GM18499 (cell line): ENCODE results near the gene MICALL2.

Experiments used
- ATAC-seq: cut with Tn5 transposase; IDR thresholded peaks from one replicate; pipeline ENCODE4 v1.9.1; 2021; ENCODE audit warnings: moderate number of reproducible peaks; ENCODE audit not compliant: insufficient read depth, unreplicated experiment

Gene MICALL2

DNA sequence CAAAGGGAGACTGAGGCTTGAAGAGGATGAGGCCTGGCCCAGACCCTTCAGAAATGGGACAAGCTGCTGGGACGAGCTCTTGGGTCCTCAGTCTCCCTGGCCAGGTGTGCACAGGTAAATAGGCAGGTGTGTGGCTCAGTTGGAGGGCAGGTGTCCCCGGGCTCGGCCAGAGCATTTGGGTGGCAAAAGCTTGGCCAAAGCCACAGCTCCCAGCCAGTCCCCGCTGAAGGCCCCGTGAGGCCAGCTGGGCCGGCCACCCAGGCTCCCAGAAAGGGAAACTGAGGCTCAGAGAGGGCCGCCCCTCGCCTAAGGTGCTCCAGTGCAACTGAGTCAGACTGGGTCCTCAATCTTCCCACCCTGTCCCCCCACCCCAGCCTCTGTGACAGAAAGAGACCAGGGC, 37.3 kb downstream of the MICALL2 start:
- ATAC-seq = no peak

DNA sequence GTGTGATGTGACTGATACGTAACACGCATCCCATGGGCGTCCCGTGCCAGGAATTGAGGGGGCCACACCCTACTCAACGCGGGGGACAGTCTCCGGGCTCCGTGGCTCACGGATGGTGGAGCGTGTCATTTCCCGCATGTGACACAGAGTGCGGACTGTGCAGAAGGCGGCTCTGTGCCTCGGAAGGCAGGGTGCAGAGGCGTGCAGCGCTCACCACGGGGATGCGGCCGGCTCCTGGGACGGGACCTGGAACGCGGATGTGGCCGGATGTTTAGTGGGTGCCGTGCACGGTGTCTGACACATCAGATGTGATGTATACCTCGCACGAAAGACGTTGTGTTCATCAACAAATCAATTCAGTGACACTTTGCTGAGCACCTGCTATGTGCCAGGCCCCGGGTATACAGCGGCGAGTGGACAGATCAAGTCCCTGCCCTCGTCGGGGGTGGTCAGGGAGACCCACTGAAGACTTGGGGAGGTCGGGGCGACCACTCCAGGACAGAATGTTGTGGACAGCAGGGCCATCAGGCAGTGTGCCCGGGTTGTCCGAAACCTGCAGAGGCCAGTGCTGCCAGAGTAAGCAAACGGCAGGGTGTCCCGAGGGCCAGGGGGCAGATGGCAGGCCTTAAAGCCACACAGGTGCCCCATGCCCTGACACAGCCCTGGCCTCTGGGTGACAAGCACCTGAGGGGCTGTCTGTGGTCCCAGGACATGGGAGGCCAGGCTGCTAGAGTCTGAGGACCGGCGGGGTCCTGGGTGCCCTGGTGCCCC, 38.1 kb downstream of the MICALL2 start:
- no peak for ATAC-seq

DNA sequence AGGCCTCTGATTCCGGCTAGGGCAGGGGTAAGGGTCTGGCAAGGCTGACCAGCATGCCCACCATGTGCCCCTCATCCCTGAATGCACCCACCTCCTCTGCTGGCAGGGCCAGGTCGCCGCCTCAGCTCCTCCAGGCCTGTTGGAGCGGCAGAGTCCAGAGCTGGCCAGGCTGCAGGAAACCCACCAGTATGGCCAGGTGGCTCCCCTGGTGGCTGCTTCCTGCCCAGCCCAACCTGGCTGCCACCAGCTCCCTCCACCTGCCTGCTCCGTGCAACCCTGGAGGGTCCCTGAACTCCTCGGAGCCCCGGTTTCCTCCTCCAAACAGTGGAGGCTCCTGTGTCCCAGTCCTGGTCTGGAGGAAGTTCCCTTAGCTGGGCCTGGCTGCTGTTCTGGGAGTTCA, 39.6 kb downstream of the MICALL2 start:
- no peak for ATAC-seq

DNA sequence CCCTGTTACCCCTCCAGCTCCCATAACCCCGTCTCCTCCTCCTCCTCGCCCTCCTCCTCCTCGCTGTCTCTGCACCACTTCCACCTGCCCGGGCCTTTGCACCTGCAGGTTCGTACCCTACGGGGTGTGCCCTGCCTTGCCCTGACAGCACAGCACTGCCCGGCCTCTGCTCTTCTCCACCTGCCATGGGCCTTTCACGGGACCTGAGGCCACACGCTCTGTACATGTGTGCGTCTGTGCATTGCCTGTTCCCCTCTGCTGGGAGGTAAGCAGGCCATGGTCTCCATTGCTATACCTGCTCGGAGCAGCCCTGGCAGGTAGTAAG, 40.0 kb downstream of the MICALL2 start:
- no peak for ATAC-seq

DNA sequence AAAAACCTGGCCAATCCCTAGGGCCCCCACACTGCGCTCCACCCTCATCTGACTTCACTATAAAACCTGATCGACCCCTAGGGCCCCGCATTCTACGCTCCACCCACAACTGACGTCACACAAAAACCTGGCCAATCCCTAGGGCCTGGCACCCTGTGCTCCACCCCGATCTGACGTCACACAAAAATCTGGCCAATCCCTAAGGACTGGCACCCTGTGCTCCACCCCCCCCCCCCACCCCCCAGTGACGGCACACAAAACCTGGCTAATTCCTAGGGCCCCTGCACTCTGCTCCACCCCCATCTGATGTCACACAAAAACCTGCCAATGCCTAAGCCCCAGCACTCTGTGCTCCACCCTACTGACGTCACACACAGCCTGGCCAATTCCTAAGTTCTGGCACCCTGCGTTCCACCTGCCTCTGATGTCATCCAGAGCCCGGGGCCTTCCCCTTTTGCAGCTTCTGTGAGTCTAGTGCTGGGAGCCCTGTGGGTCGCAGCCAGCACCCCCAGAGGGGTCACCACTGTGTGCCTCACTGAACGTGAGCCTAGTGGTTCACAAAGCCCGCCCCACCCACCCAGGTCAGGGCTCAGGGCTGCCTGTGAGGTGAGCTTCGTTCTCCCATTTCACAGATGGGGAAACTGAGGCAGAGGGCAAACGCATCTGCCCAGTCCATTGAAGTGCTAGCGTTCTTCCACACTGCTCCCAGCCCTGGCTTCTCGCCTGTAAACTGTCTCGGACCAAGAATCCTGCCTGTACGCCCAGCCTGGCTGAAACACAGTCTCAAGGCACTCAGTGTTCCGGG, 40.6 kb downstream of the MICALL2 start:
- ATAC-seq = no peak

DNA sequence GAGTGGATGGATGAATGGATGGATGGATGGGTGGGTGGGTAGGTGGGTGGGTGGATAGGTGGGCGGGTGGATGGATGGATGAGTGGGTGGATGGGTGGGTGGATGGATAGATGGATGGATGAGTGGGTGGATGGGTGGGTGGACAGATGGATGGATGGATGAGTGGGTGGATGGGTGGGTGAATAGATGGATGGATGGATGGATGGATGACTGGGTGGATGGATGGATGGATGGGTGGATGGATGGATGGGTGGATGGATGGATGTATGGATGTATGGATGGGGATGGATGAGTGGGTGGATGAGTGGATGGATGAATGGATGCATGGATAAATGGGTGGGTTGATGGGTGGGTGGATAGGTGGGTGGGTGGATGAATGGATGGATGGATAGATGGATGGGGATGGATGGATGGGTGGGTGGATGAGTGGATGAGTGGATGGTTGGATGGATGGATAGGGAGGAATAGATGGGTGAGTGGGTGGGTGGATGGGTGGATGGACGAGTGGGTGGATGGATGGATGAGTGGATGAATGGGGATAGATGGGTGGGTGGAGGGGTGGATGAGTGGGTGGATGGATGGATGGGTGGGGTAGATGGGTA, 43.8 kb downstream of the MICALL2 start:
- no peak for ATAC-seq

DNA sequence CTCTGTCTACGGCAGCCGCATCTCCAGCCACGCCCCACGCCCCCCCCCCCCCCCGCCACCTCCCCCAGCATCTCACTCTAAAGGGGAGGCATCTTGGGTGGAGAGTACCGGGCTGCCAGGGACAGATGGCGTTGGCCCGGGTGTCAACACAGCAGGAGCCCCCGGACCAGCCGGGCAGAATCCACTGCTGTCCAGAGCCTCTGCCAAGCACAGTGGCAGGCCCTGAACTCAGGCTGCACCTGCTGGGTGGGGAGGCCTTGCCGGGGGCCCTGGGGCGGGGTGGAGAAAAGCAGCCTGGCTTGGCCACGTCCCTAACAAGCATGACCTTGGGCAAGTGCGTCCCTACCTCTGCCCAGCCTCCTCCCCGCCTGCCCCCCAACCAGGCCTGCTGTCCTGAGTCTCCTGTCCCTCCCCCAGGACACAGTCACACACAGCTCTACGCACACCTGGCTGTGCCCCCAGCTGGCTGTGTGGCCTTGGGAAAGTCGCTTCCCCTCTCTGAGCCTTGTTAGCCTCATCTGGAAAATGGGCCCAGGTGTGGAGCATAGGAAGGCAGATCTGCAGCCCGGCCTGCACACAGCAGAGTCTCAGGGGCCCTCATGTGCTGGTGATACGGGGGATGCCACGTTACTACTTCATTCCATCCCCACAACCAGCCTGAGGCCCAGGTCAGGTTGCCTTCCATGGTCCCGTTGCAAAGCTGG, 45.2 kb downstream of the MICALL2 start:
- ATAC-seq = no peak

DNA sequence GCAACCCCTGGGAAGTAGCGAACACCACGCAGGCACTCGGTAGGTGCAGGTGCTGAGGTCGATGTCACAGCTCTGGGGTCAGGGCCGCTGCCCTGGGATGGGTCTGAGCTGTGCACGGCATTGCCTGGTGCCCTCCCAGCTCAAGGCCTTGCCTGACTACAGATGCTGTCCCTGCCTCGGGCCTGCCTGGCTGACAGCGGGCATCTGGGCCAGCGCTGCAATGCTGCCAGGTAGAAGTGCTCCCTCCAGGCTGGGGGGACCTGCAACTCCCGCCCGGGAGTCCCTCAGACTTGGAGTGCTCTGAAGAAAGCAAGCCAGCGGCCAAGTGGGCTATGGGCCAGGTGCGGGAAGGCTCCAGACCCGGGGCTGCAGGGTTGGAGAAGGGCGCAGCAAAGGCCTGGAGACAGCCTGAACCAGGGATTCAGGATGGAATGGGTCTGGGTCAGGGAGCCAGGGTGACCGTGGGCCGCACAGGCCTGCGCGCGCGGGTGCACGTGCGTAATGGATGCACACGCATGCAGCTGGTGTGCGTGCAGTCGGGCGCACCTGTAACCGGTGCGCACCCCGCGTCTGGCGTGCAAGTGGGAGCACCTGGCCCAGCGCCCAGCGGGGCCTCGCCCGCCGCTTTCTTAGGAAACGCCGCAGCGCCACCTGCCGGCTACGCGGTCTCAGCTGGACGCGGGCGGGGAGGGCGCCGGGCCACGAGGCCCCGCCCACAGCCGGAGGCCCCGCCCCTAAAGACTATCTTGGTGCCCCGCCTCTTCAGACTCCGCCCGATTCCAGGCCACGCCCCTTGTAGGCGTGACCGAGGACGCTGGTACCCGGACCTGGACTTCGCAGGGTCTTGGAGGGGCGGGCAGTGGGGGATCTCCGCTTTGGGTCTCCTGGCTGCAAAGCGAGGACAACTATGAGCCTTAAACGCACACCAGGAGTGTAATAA, 46.7 kb downstream of the MICALL2 start:
- ATAC-seq = no peak

DNA sequence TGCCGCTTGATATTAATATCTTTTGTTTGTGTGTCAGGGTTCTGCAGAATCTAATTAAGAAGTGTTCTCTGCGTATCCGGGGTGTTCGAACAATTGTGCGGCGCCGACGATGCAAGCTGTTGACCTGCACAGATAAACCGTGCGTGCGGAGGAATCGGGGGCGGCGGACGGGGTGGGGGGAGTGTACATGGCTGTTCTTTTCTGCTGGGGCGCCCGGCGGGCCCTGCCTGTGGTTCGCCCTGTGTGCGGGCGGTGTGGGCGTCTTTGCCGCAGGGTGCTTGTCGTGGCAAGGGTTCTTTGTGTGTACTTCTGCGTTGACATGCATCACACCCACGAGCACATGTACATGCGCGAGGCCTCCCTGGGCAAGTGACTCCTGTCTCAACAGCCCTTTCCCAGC, 47.9 kb downstream of the MICALL2 start:
- no peak for ATAC-seq

DNA sequence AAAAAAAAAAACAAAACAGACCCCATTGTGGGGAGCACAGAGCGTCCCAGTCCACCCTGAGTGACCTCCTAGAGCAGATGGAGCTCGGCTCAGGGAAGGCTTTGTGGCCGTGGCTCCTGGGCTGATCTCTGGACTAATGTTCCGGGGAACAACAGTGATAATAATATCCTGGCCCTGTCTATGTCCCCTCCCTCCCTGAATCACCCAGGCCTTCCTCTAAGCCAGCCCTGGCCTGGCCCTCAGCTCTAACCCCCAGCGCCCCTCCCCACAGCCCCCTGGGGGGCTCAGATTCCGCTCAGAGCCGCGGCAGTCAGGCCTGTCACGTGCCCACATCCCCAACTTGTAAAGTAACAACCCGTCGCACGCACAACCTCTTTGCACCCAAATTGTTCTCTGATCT, 48.3 kb downstream of the MICALL2 start:
- ATAC-seq = no peak

DNA sequence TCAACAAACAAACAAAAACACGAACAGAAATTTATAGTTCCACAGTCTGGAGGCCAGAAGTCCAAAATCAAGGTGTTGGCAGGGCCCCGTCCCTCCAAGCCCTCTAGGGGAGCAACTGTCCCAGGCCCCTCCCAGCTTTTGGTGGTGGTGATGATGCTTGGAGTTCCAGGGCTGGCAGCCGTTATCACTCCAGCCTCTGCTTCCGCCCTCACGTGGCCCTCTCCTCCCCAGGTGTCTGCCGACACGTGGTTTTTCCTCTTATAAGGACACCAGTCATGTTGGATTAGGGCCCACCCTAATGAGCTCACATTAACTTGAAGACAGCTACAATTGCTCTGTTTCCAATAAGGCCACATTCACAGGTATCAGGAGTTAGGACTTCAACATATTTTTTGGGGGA, 49.7 kb downstream of the MICALL2 start:
- no peak for ATAC-seq

DNA sequence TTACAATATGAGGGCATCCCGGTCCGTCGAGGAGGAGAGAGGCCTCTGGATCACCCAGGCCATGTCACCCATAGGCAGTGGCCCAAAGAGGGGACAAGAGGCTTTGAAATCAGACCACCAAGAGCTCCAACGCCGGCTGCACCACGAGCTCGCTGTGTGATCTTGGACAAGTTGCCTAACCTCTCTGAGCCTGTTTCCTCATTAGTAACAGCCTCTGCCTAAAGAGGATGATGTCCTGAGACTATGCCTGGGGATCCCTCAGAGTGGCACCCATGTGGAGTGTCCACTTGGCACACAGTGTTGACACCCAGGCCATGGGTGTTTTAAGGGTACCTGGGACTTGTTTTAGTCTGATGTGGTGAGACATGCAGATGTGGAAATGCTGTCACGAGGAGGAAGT, 50.8 kb downstream of the MICALL2 start:
- ATAC-seq = no peak

DNA sequence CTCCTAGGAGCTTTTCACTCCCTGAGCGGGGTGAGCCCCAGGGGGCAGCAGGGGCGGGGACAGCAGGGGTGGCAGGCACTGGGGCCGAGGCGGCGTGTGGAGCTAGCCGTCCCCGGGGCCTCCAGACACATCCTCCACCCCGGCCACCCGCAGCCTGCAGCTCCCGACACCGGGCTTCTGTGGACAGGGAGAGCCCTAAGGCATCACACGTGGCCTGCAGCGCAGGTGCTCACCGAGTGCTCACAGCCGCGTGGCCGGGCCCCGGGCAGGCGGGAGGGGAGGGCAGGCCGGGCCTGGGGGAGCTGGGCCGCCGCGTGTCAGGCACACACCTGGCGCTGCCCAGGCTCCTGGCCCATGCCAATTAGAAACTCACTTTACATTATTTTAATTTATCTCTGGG, 51.4 kb downstream of the MICALL2 start:
- no peak for ATAC-seq

DNA sequence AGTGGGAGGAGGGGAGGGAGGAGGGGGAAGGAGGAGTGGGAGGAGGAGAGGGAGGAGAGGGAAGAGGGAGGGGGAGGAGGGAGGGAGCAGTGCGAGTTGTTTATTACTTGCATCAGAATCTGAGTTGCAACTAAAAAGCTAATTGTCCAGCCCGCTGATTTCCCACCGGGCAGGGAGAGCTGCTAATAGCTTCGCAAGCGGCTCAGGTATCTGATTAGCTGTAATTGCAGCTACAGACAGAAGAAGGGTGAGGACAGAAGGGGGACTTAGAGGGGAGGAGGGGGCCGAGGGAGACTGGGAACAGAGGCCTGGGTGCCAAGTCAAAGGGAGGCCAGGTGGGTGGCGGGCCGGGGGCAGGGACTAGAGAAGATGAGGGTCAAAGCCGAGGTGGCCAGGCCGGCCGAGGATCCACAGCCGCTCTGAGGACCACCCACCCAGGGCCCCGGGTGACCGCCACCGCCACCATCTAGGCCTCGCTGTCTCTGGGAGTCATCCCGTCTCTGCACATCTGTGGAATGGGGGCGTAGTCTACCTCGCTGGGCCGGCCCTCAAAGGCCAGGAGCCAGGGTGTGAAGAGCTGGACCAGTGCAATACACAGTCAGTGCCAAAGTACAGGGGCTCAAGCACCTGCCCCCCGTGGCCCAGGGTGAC, 54.2 kb downstream of the MICALL2 start:
- no peak for ATAC-seq

DNA sequence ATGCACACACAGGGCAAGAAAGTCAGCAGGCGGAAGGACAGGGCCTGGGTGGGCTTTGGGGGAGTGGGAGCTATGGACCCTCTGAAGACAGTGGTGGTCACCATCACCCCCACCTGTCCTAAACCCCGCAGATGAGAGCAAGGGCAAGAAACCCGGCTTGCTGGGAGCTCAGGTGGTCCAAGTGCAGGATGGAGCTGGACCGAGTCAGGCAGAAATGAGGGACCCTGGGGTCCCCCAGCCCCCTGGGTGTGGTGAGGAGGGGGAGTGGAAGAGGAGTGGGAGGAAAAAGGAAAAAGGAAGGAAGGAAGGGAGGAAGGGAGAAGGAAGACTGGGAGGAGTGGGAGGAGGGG, 54.8 kb downstream of the MICALL2 start:
- no peak for ATAC-seq

DNA sequence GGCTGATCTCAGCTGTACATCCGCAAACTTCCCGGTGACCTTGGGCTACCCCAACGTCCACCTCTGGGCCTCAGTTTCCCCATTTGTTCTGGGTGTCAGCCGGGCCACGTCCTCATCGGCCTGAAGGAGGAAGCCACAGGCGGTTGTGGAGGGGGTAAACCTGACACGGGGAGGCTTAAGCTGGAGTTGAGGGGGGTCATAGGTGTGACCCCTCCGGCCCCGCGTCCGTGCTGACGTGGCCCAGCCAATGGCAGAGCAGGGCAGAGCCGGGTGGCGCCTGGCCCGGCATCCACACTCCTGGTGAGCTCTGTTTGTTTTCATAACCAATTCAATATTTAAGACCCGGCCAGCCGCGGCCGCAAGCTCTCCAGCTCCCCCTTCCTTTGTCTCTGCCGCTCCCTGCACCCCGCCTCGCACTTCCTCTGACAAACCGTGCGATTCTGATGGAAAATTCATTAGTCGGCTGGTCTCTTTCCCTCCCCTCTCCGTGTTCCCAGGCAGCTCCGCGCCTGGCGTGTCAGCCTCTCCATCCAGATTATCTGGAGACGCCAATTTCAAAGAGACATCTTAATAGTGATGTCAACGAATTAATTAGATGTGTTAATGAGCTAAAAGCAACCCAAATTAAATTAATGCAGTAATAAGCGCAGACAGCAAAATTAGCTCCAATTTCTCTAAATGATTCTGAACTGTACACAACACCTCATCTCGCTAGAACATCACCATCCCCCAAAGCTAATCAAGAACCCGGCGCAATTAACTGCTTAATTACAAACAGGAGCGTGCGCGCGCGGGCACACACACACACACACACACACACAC, 55.4 kb downstream of the MICALL2 start:
- no peak for ATAC-seq

DNA sequence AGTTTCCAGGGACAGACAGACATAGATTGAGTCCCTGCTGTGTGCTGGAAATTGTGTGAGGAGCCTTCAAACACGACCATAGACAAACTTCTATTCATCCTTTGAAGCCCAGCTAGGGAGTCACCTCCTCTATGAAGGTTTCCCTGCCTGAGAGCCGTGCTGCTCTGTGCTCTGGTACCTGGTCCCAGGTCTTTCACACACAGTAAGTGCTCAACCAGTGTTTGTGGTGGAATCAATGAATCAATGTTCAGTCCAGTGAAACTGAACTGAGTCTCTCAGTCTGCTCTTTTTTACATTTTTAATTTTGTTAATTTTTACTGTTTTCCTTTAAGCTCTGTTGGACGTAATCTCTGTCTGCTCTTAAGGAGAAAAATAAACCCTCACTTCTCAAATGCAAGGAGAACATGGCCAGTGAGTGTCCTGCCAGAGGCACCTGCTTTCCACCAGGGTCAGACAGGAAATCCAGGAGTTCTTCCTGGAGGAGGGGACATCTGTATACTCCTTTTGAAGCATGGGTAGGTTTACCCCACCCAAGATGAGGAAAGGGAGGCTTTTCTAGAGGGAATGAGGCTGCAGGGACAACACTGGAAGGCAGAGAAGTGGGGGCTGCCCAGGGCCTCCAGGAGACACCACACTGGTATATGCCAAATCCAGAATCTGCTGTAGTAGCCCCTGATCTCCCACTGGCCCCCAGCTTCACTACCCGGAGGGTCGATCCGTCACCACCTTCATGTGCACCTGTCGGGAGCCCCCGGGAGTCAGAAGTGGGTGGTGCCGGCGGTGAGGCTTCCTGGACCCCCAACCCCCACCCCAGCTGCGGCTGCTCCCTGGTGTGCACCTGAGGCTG, 56.3 kb downstream of the MICALL2 start:
- no peak for ATAC-seq
